AG04450 (cell line): ENCODE measurements around the gene CCDC200. TPM values are rescaled to one million over a fixed set of nuclear protein-coding genes. Genes with fewer than 3 reads are reported as not detected.

Experiments
- CTCF ChIA-PET: fragments of 300-600, 350-600 bp; formaldehyde crosslinking; extraction: SDS; loops from one replicate; lab custom pipeline; 2022; ENCODE audit warnings: antibody characterized with exemption, inconsistent platforms; lab: Charles Lee
- POLR2A ChIA-PET: fragments of 350-600 bp; formaldehyde crosslinking; extraction: SDS; loops from one replicate; lab custom pipeline; 2021; ENCODE audit warnings: antibody characterized with exemption, inconsistent platforms; lab: Yijun Ruan, JAX
- DNase-seq: peaks from one replicate; pipeline ENCODE4 v3.0.0-alpha.2; 2011; ENCODE audit warnings: low read depth, low spot score
- H3K27ac ChIP-seq: one replicate; pipeline ENCODE4 v1.5.1; 2012; ENCODE audit warnings: low read depth, low read length, control low read depth
- H3K27me3 ChIP-seq: one replicate; pipeline ENCODE4 v1.6.0; 2012; ENCODE audit warnings: low read length; ENCODE audit not compliant: control insufficient read depth, insufficient read depth
- H3K4me3 ChIP-seq: 2 replicates; pipeline ENCODE4 v1.5.1; 2011; ENCODE audit warnings: mild to moderate bottlenecking, low read depth, low read length, control low read depth
- H3K9me3 ChIP-seq: 2 replicates; pipeline ENCODE4 v1.5.1; 2012; ENCODE audit warnings: low read length; ENCODE audit not compliant: control insufficient read depth, insufficient read depth
- CTCF ChIP-seq: IDR thresholded peaks from 2 replicates; pipeline ENCODE4 v1.5.1; 2011; ENCODE audit warnings: low read depth, low read length, control low read depth, inconsistent platforms
- polyA plus RNA-seq: library from polyadenylated mRNA; depleted of rRNA; stranded (reverse); fragments of >200 nt; gene quantifications from 2 replicates; pipeline ENCODE4 v1.2.3, GENCODE V29; 2011

CCDC200 gene
- polyA plus RNA-seq, 1 experiment, result not detected

GRCh38 chr17:43213545-43213944, 14.9 kb downstream of the CCDC200 start:
- DNase-seq, result no peak
- Histone ChIP-seq H3K9me3 (no peaks in the 10 kb centered on the region), H3K27ac (no peak overlapping the region), H3K4me3 (no peak overlapping the region), H3K27me3 (no peaks in the 10 kb centered on the region)
- POLR2A ChIA-PET, result interaction anchor here (0.6 to 2.9 kb wide), 2 partner anchors 102 to 651 kb away, joined by 3 to 31 read pairs; no protein-coding TSS in a partner anchor
- TF ChIP-seq CTCF, result no peak
- CTCF ChIA-PET, result interaction anchor here (1.1 kb wide), 1 partner anchor 96 kb away, joined by 3 read pairs; no protein-coding TSS in a partner anchor

- no peak for DNase-seq
- ChIA-PET POLR2A (interaction anchor here (0.9 to 2.9 kb wide), 4 partner anchors 15 to 215 kb away, joined by 4 to 31 read pairs (median 8); partner anchors contain the start of gene RPL27), CTCF (interaction anchor here (1.1 to 1.3 kb wide), 2 partner anchors 96 to 189 kb away, joined by 3 read pairs; no protein-coding TSS in a partner anchor)
- Histone ChIP-seq H3K4me3 (peak overlapping the region; percentile 75), H3K9me3 (no peaks in the 10 kb centered on the region), H3K27ac (peak overlapping the region; percentile 80), H3K27me3 (no peaks in the 10 kb centered on the region)
- no peak for TF ChIP-seq CTCF
These were observed 15.6 kb downstream of the CCDC200 start for GRCh38 chr17:43212641-43213490.

- no peaks in the 10 kb centered on the region for H3K9me3 ChIP-seq
- POLR2A ChIA-PET, result interaction anchor here (0.9 to 2.9 kb wide), 5 partner anchors 14 to 213 kb away, joined by 4 to 31 read pairs (median 8); partner anchors contain the start of gene RPL27
- peak; percentile 67 for DNase-seq
- H3K4me3 ChIP-seq, result peak within 1 kb of the TSS; percentile 75
- CTCF ChIA-PET, result interaction anchor here (0.5 to 1.3 kb wide), 4 partner anchors 98 to 327 kb away, joined by 3 to 4 read pairs (median 4); no protein-coding TSS in a partner anchor
- H3K27me3 ChIP-seq, result no peaks in the 10 kb centered on the region
- TF ChIP-seq CTCF, result peak; percentile 44
- H3K27ac ChIP-seq, result peak within 1 kb of the TSS; percentile 80
These were observed 16.7 kb downstream of the CCDC200 start, which contains the start of gene TMEM106A for GRCh38 chr17:43211480-43212402. Gene TMEM106A (plus strand): TSS chr17:43211875. CDS start chr17:43213042, 1,167 bp downstream.

- no peak for DNase-seq
- Histone ChIP-seq H3K27me3 (no peaks in the 10 kb centered on the region), H3K4me3 (peak overlapping the region; percentile 44), H3K27ac (peak overlapping the region; percentile 80), H3K9me3 (no peaks in the 10 kb centered on the region)
- ChIA-PET CTCF (interaction anchor here (0.5 to 0.6 kb wide), 2 partner anchors 98 to 328 kb away, joined by 3 to 4 read pairs; no protein-coding TSS in a partner anchor), POLR2A (interaction anchor here (1.4 to 2.9 kb wide), 4 partner anchors 39 to 213 kb away, joined by 4 to 31 read pairs (median 10); partner anchors contain the start of gene RPL27)
- TF ChIP-seq CTCF, result no peak
These were observed 17.3 kb downstream of the CCDC200 start for GRCh38 chr17:43211123-43211479.
